GM18517 (cell line): ENCODE data around the gene SIGLEC15.
"Not testable (repeated sequence)": the region's sequence is repeated elsewhere in the genome, so short reads cannot be mapped to it uniquely, and the experiment has no call there.

Source experiments
- ATAC-seq: cut with Tn5 transposase; IDR thresholded peaks from one replicate; pipeline ENCODE4 v1.9.1; 2021; ENCODE audit warnings: mild to moderate bottlenecking, moderate library complexity; ENCODE audit not compliant: unreplicated experiment

SIGLEC15 gene, protein sequence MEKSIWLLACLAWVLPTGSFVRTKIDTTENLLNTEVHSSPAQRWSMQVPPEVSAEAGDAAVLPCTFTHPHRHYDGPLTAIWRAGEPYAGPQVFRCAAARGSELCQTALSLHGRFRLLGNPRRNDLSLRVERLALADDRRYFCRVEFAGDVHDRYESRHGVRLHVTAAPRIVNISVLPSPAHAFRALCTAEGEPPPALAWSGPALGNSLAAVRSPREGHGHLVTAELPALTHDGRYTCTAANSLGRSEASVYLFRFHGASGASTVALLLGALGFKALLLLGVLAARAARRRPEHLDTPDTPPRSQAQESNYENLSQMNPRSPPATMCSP

DNA sequence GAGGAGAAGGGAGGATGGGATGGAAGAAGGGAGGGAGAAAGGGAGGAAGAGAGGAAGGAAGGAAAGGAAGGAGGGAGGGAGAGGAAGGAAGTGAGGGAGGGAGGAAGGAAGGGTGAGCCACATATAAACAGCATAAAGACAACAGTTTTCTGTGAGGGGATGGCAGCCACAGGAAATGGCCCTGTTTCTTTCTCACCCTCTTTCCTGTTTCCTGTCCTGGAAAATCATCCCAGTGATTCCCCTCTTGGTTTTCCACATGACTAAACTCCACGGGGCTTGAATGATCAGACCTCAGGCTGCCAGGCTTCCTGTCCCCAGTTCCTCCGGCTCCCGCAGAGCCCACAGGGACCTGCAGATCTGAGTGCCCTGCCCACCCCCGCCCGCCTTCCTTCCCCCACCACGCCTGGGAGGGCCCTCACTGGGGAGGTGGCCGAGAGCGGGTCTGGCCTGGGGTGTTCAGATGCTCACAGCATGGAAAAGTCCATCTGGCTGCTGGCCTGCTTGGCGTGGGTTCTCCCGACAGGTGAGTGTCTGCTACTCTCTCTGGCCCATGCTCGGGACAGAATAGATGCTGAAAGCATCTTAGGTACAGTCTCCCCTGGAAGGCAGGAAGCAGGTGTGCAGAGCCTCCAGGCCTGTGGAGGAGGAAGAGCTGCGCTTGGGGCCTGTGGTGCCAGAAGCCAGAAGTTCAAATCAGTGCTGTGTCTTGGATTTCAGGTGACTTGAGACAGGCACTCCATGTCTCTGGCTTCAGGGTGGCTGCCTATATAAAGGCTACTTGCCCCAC, at the start of gene SIGLEC15:
Gene SIGLEC15, plus strand, starts transcription at position 418 of the 787 bp plus-strand sequence. Its CDS starts 54 bp downstream, at position 472.
- ATAC-seq, result no peak

DNA sequence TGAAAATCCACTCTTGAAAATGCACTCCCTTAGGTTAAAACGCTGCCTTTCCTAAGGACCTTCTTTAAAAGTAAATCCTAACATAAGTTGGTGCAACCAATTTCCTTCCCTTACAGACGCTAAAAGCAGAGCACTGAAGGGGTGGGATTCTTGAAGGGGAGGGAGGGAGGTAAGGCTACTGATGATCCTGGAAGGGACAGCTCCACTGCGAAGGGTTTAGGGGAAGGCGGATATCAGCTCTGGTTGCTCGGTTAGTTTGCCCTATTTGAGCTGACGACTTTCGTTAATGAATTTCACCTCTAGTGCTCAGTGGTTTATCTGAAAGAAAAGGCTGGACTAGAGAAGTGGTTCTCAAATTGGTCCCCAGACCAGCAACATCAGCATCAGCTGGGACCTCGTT, 49.7 kb upstream of the SIGLEC15 start:
- no peak for ATAC-seq

DNA sequence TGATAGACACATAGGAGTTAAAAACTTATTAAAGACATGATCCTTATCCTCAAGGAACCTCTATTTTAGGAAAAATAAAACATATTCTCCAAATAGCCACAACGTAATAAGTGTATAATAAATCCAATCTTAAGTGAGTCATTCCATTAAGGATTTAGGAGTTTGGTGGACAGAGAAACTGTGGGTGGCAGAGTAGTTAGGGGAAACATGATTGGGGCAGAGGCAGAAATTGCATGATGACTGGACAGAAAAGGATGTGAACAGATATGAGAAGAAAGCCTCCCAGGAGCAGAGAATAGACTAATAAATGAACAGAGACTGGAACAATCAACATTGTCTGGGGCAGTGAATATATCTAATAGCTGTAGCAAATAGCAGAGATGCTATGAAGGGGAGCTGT, 48.1 kb upstream of the SIGLEC15 start:
- no peak for ATAC-seq

- ATAC-seq, result no peak
Measured at GRCh38 chr18:45780568-45780967, 44.9 kb upstream of the SIGLEC15 start.

GRCh38 chr18:45782662-45783061, 42.8 kb upstream of the SIGLEC15 start:
- no peak for ATAC-seq

- ATAC-seq, result no peak
Measured at GRCh38 chr18:45783097-45784075, 42.1 kb upstream of the SIGLEC15 start.

- no peak for ATAC-seq
Measured at GRCh38 chr18:45785134-45785533, 40.3 kb upstream of the SIGLEC15 start.

GRCh38 chr18:45786941-45787340, 38.5 kb upstream of the SIGLEC15 start:
- no peak for ATAC-seq

DNA sequence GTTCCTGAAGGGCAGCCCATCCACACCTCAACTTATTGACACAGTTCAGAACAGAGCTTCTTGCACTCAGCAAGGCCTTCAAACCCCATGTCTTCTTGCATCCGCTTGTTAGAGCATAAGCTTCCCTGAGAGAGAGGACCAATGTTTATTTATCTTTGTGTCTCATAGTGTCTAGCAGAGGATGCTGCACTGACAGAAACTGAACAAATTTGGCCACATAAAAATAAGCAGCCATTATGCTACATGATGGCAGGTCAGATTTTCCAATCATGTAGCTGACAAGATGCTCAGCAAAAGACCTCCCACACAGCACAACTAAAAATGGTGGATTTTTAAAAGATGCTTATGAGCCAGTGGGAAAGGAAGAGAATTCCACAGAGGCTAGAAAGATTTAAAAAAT, 38.1 kb upstream of the SIGLEC15 start:
- ATAC-seq, result no peak

DNA sequence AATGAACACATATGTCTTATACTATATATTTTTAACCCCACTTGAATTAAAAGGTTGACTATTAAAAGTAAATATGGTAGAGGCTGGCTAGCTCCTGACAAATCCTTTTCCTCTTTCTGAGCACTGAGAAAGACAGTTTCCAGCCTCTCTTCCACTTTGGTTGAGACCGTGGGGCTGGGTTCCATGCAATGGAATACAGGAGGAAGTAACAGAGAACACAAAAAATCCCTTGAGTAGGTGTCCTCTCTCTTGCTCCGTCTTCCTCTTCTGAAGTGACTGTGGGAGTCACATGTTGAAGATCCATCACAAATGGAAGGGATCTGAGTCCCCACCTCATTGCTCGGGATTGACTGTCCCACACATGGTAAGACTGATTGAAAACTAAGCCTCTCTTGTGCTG, 36.6 kb upstream of the SIGLEC15 start:
- no peak for ATAC-seq

- no peak for ATAC-seq
Measured at GRCh38 chr18:45792506-45793263, 32.8 kb upstream of the SIGLEC15 start.

GRCh38 chr18:45793264-45793965, 32.1 kb upstream of the SIGLEC15 start:
- ATAC-seq, result no peak

DNA sequence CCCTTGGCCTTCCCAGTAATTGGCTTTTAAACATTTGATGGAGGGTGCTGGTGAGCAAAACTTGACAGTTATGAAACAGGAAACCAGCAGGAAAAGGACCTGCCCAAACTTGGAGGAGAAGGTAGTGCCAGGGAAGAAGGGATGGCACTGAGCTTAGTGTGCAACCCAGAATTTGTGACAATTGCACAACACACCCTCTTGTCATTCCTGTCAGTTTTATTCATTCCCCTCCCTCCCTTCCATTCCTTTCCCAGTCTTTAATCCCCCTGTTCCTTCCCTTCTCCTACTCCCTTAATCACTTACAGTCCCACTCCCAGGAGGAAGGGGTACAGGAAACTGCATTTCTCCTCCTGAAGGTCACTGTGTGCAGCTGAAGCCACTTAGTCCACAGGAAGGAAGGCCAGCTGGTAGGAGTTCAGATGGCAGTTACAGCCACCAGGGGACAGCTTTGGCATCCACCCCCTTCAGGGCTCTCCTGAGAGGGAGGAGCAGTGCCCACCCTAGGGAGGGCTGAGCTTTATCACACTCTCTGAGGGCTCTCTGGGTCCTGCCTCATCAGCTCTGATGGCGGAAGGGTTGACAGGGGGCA, 24.0 kb upstream of the SIGLEC15 start:
- ATAC-seq, result no peak

GRCh38 chr18:45802814-45803492, 22.5 kb upstream of the SIGLEC15 start:
- ATAC-seq, result no peak

DNA sequence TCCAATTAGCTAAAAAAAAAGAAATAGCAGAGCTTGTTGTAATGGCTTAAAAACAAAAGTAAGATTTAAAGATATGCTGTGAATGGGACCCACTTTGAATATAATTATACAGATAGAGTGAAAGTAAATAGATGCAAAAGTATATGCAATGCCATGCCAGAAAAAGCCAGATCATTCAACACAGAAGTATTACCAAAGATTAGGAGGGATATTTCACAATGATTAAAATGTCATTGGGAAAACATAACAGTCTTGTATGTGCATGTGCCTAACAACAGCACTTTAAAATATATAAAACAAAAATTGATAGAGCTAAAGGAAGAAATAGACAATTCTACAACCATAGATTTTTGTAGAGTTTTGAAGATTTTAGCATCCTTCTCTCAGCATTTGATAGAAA, 19.9 kb upstream of the SIGLEC15 start:
- ATAC-seq, result no peak

- ATAC-seq, result no peak
Measured at GRCh38 chr18:45806226-45806625, 19.2 kb upstream of the SIGLEC15 start.

DNA sequence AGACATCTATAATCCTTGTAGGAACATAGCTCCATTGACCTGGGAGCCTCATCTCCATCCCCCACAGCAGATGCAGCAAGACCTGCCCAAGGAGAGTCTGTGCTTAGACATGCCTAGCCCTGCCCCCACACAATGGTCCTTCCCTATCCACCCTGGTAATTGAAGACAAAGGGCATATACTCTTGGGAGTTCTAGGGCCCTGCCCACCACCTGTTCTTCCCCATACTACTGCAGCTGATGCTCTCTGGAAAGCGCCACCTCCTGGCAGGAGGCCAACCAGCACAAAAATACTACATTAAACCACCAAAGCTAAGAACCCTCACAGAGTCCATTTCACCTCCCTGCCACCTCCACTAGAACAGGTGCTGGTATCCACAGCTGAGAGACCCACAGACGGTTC, 18.3 kb upstream of the SIGLEC15 start:
- not testable (repeated sequence) for ATAC-seq

DNA sequence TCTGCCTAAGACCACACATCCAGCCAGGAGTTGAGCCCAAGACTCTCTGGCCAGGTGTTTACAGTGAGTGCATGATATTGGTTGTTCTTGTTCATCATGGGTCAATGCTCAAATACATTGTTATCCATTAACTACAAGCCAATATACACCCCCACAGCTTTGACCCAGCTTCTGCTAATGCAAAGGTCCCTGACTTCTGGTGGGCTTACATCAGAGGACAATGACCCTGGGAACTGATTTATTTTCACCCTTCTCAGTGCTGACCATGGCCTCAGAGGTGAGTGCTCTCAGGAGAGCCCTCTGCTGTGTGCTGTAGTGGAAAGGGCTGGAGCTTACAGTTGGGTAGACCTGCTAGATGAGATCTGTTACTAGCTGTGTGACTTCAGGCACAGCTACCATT, 10.7 kb upstream of the SIGLEC15 start:
- not testable (repeated sequence) for ATAC-seq

DNA sequence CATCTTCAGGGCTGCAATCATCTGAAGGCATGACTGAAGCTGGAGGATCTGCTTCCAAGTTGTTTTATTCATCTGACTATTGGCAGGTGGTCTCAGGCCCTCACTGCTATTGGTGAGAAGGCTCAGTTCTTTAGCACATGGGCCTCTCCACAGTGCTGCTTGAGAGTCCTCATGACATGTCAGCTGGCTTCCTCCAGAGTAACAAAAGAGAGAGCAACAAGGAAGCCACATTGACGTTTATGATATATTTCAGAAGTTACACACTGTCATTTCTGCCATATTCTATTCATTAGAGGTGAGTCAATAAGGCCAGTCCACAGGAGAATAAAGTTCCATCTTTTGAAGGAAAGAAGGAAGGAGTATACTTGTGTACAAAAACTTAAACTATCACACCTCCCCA, 7.9 kb upstream of the SIGLEC15 start:
- no peak for ATAC-seq
